Inflammatory macrophage treated with lipopolysaccharide for 4 hours (primary cell): Measurements from ENCODE around the gene ZNF664.

Experiments
- DNase-seq: peaks from one replicate; pipeline ENCODE4 v3.0.0-alpha.2; 2020

Gene ZNF664

DNA sequence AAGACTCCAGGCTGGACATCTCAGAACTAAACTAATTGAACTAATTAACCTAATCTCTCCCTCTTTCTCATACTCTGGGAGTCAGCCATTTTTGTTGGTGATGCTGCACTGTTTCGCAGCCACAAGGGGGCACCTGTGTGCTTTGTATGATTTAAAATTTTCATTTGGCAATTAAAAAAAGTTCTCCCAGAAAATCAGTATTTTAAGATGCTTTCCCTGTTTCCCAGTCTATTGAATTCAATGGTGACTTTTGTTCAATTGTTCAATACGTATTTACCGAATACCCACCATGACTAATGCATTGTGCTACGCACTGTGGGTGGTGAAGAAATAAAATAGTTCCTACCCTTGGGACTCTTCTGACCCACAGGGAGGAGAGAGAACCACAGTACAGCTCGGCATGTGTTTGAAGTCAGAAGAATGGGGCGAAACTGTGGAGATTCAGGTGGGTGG is 63.7 kb downstream of the ZNF664 start:
- DNase-seq: peak; percentile 48

DNA sequence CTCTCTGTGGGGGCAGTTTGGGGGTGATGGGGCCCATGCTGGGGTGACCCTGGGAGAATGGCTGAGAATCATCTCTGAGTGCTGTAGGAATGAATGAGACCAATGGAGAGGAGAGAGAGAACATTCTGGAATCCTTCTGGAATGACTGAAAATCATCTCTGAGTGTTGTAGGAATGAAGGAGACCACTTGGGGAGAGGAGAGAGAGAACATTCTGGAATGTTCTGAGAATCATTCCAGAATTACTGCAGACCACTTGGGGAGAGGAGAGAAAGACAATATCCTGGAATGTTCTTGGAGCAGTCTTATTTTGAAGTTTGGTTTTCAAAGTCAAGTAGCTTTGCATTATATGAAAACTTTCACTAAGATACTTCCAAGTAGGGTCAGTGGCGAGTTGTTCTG is 64.3 kb downstream of the ZNF664 start:
- no peak for DNase-seq

DNA sequence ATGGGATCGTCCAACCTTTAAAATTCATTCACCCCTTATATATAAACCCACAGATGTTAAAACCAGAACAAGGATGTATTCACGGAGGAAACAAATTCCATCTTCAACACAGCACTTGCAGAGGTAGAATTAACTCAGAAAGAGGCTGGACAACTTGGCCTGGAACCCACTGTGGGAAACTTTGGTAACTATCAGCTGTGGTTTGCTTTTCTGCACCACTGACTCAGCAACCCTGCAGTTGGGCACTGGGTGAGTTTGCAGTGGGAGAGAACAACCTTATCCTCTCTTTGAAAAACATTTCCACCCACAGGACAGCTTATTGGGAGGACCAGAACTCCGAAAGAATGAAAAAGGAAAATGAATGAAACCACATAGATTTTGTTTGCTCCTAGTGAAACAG is 66.3 kb downstream of the ZNF664 start:
- DNase-seq: no peak

DNA sequence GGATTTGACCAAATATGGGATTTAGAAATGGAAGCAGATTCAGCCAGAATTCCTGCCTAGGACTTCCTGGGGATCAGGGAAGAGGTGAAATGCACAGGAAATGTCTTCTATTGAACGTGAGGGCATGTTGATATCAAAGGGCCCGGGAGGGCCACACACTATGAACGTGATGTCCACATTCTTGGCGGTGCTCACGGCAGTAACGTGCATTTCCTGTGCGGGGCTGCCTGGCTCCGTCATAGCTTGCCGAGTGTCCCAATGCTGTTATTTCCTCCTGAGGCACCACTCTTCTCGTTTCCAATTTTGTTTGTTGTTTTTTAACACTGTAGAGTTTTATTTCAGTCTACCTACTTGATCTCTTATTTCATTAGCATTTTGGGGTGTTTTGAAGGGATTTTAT is 67.3 kb downstream of the ZNF664 start:
- DNase-seq: peak; percentile 46

DNA sequence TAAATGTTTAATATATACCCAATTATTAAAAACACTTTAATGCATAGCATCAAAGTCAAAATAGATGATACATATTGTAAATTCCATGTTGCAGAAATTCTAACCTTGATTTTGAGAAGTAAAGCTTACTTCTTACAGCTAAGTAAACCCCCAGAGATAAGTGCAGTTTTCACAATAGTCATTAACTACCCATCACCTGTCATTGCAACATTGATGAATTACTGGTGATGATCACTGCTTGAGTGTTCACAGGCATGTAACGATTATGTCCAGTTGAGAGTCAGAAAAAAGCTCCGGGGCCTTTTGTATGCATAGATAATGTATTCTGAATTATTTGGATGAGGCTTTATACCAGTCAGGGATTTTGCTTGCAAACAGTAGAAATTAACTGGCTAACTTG is 67.7 kb downstream of the ZNF664 start:
- DNase-seq: no peak

DNA sequence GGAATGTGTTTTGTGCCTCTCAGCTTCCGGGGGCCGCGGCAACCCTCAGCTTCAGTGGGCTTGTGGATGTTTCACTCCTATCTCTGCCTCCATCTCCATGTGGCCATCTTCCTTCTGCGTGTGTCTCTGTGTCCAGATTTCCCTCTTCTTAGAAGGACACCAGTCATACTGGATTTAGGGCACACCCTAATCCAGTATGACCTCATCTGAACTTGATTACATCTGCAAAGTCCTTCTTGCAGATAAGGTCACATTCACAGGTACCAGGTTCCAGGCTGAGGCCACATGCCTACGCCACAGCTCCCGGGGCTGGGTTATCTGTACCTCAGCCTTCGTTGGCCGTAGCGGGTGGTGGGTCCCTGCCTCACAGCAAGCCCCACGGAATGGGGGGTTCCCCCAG is 68.9 kb downstream of the ZNF664 start:
- no peak for DNase-seq

DNA sequence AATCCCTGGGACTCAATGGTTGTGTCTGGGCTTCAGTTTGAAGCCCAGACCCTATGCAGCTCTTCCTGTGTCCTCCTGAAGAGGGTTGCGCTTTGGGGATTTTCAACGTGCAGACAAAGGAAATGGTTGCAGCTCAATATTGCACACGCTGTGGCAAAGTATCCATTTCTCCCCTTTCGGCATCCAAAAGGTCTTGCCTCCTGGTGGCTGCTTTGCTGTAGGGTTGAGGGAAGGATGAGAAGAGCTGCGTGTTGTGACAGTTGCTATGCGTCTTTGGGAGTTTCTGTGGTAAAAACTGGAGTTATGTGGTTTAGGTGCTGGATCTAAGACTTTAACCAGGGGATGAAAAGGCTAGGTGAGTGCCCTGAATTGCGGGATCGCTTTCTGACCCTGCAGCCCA is 71.0 kb downstream of the ZNF664 start:
- no peak for DNase-seq

DNA sequence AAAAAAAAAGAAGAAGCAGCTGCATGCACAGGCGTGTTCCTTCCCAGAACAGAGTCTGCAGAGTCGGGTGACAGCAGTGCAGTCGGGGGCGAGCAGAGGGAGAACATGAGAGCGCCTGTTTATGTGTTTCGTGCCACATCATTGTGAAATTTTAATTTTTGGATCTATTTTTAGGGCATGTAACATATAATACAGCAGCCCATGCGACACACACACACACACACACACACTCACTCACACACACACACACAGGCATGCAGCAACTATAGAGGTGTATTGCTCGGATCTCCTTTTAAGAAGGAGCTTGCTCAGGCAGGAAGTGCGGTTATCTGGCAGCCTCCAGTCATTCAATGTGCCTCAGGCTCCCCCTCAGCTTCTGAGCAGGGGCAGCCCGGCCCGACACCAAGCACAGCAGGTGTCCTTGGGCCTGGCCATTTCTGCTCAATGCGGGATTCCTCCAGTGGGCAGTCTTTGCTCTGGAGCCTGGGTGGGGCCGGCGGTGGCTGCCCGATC is 71.8 kb downstream of the ZNF664 start:
- peak; percentile 22 for DNase-seq

DNA sequence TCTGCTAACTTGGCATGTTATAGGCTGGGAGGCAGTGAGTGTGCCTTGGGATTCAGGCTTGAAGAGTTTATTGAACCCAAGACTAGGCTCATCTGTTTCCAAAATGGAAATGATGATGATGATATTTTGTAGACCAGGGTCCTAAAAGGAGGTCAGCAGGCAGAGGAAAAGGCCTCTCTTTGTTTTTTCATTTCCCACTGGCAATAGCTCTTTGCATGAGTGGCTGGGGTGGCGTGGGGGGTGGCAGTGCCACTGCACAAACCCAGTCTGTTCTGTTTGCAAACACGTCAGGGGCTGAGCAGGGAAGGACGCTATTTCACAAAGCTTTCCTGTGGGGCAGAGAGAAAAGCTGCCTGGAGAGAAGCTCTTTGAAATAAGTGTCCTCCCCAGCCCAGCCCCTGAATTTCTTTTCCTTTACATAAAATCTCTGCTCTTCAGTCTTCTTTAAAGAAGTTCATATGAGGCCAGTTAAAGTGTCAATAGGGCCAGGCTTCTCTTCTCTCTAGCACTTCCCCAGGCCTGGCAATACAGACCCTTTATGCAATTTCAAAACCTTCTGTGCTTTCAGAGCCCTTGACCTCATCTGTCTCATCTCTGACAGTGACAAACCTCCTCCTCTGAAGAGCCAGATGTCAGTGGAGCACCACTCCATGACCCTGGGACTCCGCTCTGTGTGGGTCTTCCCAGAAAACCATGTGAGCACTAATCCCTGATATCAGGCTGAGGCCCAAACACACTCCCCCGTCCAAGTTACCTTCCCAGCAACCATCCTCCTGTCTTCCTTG is 72.8 kb downstream of the ZNF664 start:
- no peak for DNase-seq

DNA sequence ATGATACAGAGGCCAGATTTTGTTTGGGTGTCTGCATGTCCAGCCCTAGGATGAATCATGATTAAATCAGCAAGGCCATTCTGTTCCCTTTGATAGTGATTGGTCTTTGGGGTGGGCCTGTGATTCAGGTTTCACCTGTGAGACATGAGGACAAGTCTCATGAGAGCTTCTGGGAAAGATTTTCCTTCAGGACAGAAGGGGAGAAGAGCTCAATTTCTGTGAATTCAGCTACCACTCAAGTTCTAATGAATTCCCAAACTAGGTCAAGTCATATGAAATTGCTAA is 73.4 kb downstream of the ZNF664 start:
- no peak for DNase-seq

DNA sequence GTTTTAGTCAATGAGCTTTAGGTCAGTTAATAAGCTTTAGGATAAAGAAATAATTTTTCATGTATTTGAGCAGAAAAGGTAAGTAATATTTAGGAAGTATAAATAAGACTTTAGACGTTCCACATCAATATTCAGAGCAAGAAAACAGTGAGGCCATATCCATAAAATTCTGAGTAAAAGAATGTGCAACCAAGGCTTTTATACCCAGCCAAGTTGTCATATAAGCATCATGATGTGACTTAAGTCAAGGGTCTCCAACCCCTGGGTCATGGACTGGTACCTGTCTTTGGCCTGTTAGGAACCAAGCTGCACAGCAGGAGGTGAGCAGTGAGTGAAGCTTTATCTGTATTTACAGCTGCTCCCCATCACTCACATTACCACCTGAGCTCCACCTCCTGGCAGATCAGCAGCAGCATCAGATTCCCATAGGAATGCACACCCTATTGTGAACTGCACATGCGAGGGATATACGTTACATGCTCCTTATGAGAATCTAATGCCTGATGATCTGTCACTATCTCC is 74.1 kb downstream of the ZNF664 start:
- DNase-seq: no peak

DNA sequence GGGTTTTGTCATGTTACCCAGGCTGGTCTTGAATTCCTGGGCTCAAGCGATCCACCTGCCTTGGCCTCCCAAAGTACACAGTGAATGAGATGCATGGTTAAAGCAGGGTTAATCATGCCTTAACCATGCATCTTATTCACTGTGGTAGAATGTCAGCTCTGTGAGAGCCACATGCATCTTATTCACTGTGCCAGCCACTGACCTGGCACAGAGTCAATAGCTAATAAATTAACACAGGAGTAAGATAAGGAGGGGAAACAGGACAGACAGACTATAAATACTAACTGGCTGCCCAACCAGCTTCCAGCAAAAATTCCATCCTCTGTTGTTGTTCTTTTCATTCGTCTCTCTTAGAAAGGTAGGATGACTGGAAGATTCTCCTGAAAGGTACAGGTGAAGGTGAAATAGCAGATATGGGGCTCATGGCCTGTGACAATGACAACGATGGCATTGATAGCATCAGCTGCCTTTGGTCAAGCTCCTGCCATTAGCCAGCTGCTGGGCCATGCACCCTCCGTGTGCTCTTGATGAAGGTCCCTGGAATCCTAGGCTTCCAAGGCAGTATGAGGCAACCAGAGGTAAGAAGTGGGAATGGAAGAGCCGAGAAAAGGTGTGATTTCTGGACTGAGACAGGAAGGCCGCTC is 76.6 kb downstream of the ZNF664 start:
- no peak for DNase-seq

DNA sequence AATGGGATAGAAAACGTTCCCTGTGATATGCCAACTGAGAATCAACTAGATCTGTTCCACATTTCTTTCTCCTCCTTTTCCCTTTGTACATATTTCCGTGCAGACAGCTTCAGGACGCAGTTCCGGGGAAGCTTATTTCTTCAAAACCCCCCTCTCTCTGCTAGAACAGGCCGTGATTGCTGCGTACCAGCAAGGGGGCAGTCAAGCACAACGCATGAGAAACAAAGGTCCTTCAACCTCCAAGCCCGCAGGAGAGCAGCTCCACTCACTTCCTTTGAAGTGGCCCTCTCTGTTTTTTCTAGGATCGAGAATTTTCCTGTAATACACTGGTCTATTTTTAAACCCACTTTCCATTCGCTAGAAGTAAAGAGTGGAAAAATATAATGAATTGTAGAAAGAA is 80.8 kb downstream of the ZNF664 start:
- no peak for DNase-seq

DNA sequence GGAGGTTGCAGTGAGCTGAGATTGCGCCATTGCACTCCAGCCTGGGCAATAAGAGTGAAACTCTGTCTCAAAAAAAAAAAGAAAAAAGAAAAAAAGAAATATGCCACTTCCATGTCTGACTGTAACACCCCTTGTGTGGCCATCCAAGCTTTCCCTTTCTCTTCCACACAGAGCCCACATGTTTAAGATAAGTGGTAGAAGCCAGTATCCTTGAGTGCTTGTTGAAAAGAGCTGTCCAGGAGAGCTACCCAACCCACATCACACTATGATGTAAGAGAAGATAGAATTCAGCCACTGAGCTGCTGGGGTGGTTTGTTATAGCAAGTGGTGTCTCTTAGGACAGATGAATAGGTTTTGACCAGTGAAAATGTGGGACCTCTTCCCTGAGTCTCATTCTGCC is 82.1 kb downstream of the ZNF664 start:
- DNase-seq: no peak

DNA sequence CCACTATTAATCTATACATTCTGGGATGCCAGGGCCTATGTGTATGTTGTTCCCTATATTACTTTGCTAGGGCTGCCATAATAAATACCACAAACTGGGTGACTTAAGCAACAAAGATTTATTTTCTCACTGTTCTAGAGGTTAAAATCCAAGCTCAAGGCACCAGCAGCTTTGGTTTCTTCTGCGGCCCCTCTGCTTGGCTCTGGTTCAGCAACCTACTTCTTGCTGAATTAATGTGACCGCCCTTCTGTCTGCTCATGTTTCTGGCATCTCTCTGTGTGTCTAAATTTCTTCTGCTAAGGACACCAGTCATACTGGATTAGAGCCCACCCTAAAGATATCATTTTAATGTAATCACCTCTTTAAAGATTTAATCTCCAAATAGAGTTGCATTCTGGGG is 84.7 kb downstream of the ZNF664 start:
- DNase-seq: no peak

DNA sequence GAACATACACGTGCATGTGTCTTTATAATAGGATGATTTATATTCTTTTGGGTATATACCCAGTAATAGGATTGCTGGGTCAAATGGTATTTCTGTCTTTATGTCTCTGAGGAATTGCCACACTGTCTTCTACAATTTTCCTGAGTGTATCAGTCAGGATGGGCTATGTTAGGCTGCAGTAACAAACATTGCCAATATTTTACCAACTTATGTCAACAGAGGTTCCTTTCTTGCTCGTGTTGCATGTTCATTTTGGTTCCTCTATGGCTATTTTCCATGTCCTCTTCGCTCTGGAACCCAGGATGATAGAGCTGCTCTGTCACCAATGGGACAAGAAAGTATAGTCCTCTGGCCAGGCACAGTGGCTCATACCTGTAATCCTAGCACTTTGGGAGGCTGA is 86.7 kb downstream of the ZNF664 start:
- DNase-seq: no peak
